ENCODE measurements around the gene GRM4.

The GRM4 gene

GRCh38 chr6:34082864-34083626 is 62.8 kb downstream of the GRM4 start:
- no peak for DNase-seq (ENCODE audit: low read depth)

DNA sequence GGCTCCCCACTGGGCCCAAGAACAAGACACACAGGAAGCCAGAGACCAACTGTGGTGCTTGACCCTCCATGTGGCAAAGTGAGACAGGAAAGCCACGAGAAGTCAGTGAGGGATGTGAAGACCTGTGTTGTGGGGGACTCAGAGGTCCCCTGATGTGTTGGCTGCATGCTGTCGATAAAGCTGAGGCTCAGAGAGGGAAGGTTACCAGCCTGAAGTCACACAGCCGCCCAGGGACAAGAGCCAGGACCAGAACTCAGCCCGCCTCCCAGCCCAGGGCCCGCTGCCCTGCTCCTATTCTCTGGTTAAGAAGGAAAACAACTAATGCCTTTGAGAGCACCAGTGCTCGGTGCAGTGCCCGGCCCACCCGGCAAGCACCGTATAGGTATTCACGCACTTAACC is 63.5 kb downstream of the GRM4 start:
- no peak for DNase-seq (ENCODE audit: low read depth)

DNA sequence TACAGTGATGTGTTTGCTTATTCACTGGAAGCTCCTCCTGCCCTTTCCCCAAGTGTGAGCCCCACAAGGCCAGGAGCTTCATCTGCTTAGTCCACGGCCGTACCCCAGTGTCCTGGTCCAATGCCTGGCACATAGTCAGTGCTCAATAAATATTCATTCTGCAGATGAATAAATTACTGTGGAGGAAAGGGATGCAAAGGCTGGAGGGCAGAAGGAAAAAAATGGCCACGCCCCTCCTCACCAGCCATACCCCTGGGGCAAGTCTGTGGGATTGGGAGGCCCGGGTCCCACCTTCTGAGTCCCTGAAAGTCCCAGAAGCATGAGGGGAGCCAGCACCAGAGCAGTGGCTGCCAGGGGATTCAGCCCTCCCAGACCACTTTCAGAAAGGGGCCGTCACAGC is 65.5 kb downstream of the GRM4 start:
- no peak for DNase-seq (ENCODE audit: low read depth)

DNA sequence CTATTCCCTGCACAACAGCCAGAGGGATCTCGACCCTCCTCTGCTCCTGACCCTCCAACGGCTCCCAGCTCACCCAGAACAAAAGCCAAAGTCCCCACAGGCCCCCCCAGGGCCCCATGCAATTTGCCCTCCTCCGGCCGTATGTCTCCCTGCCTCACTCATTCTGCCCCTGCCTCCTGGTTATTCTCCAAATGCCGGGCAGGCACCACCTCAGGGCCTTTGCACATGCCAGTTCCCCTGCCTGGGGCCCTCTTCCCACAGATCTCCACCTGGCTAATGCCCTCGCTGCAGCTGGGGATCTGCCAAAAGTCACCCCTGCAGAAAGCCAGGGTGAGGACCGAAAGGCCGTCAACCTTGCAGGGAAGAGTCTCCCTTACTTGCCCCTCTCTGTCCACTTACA is 66.0 kb downstream of the GRM4 start:
- no peak for DNase-seq (ENCODE audit: low read depth)

GRCh38 chr6:34075906-34076305 is 70.0 kb downstream of the GRM4 start:
- DNase-seq (ENCODE audit: low read depth) = no peak

- no peak for DNase-seq (ENCODE audit: low read depth)
Measured at GRCh38 chr6:34074064-34074742, 71.7 kb downstream of the GRM4 start.

DNA sequence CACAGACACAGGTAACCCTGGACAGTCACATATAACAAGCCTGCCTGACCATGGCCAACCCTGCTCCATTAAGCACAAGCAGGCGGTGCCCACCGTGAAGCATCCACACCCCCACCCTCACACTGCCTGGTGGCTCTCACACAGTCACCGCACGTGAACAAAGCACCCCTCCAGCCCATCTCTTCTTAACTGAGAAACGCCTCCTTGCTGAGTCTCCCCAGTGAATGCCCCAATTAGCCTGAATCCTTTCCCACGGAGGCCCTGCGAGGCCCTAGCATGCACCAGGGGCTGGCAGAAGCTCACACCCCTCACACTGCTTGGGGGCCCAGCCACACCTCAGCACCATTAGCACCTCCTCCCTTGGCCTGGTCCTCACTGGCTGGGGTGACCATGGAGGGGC is 72.3 kb downstream of the GRM4 start:
- DNase-seq (ENCODE audit: low read depth) = no peak

DNA sequence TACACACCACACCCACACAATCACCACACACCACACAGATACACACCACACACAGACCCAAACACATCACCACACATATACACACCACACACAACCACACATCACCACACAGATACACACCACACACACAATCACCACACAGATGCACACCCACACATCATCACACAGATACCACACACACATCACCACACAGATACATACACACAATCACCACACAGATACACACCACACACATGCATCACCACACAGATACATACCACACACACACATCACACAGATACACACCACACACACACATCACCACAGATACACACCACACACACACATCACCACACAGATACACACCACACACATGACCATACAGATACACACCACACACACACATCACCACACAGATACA is 73.2 kb downstream of the GRM4 start:
- no peak for DNase-seq (ENCODE audit: low read depth)

DNA sequence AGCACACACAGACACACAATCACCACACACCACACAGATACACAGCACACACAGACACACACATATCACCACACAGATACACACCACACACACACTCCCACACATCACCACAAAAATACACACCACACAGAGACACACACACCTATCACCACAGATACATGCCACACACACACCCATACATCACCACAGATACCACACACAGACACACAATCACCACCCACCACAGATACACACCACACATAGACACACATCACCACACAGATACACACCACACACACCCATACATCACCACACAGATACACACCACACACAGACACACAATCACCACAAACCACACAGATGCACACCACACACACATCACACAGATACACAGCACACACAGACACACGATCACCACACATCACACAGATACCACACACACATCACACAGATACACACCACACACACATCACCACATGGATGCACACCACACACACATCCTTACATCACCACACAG is 74.0 kb downstream of the GRM4 start:
- no peak for DNase-seq (ENCODE audit: low read depth)

DNA sequence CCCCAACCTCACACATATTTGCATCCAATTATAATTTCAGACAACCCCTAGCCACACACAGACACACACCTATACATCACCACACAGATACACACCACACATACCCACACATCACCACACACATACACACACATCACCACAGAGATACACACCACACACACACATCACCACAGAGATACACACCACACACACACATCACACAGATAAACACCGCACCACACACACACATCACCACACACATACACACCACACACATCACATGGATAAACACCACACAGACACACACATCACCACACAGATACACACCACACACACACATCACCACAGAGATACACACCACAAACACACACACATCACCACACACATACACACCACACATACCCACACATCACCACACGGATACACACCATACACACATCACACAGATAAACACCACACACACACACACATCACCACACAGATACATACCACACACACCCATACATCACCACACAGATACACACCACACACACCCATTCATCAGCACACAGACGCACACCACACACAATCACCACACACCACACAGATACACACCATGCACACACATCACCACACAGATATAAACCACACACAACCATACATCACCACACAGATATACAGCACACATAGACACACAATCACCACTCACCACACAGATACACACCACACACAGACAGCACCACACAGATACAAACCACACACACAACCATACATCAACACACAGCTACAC is 74.6 kb downstream of the GRM4 start:
- no peak for DNase-seq (ENCODE audit: low read depth)

DNA sequence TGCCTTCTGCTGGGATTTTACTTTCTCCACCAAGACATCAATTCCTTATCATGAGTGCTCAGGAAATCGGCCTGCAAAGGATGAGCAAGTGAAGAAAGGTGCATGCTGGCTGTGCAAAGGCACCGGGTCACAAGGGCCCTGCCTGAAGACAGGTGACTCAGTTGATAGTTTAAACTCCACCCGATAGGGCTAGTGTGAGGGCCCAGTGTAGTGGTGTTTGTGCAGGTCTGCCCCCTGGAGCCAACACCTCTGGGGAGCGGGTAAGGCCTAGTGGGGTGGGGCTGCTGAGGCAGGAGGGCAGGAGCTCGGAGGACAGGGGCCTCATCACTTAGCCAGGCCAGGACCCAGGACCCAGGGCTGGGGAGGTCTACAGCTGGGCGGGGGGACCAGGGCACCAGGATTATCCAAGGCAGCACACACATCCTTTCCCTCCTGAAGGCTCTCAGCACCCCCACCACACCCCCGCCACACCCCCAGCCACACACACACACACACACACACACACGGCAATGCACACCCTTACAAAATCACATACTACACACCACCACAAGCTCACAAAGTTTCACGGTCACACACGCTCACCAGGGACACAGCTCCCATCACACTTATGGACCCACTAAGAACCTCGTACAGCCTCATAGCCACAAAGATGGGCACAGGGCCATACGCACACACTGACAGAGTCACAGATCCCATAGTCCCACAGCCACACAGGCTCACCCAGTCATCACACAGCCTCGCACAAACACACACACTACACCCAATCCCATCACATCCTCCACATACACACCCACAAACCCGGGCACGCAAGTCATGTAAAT is 75.4 kb downstream of the GRM4 start:
- DNase-seq (ENCODE audit: low read depth) = no peak

GRCh38 chr6:34068462-34069044 is 77.3 kb downstream of the GRM4 start:
- no peak for DNase-seq (ENCODE audit: low read depth)

GRCh38 chr6:34067814-34068213 is 78.1 kb downstream of the GRM4 start:
- no peak for DNase-seq (ENCODE audit: low read depth)

GRCh38 chr6:34066772-34067770 is 78.8 kb downstream of the GRM4 start:
- DNase-seq (ENCODE audit: low read depth) = no peak

GRCh38 chr6:34066218-34066571 is 79.7 kb downstream of the GRM4 start:
- no peak for DNase-seq (ENCODE audit: low read depth)

GRCh38 chr6:34065466-34066217 is 80.2 kb downstream of the GRM4 start:
- DNase-seq (ENCODE audit: low read depth) = no peak

GRCh38 chr6:34064675-34065074 is 81.2 kb downstream of the GRM4 start:
- DNase-seq (ENCODE audit: low read depth) = no peak

- no peak for DNase-seq (ENCODE audit: low read depth)
Measured at GRCh38 chr6:34063651-34064050, 82.2 kb downstream of the GRM4 start.

DNA sequence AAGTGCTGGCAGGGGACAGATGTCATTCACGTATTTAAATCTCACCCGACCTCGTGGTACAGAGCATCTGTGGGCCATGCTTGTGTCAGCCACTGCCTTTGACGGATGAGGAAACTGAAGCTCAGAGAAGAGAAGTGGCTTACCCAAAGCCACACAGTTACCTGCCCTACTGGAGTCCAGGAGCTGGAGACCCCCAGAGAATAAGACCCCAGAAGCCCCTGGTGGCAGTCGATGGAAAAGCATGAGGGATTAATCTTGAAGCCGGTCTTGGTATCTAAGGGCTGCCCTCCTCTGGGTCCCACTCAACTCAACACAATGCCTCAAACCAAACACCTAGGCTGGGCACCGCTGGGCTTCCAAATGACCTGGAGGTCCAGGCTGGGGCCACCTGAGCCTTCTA is 83.1 kb downstream of the GRM4 start:
- DNase-seq (ENCODE audit: low read depth) = no peak

GRCh38 chr6:34062156-34062555 is 83.7 kb downstream of the GRM4 start:
- DNase-seq (ENCODE audit: low read depth) = no peak
